ENCODE data around the gene RB1.

GRCh38 chr13:48530833-48531232 is 227.3 kb downstream of the RB1 start:
- TF ChIP-seq CTCF (IDR thresholded peaks at IDR 0.05; ENCODE audit: low read length) (no peak), EZH2 (IDR thresholded peaks at IDR 0.05; ENCODE audit: borderline replicate concordance, low read length) (no peak)
